ENCODE results near the gene PHRF1. TPM values are rescaled to one million over a fixed set of nuclear protein-coding genes. Genes with fewer than 3 reads are reported as not detected.

The PHRF1 gene
- total and polyA plus RNA-seq, 7 experiments from 2014 or later: 6.2 to 55.2 (median 47.5) TPM

DNA sequence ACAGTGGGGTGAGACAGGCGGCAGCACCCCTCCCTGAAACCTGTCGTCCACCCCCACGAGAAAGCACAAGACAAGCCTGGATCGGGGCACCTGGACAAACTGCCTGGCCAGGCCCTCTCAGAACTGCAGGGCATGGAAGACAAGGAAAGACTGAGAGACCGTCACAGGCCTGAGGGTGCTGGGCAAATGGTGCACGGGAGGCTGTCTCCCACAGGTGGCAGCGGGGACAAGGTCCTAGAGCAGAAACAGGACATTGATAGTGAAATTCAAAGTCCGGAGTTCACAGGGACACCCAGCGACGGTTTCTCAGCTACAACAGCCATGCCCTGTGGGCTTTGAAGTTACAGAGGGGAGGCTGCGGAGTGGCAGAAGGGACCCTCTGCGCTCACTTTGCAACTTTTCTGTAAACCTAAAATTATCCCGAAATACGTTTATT, 81.4 kb downstream of the PHRF1 start:
- no peaks in the 10 kb centered on the region for H3K4me1 ChIP-seq (ENCODE audit: control insufficient read depth in 2 of 2, insufficient read depth in 2 of 2, low read length in 2 of 2)
- H3K27ac ChIP-seq (ENCODE audit: low read depth, low read length): no peak overlapping the region
- ChIA-PET CTCF (no interaction called here), POLR2A (no interaction called here)
- H3K9me3 Mint-ChIP-seq: no peaks in the 10 kb centered on the region
- no peak overlapping the region for H3K4me3 ChIP-seq (ENCODE audit: low read length)
- DNase-seq: no peak
- no peak for ATAC-seq
- H3K4me3 Mint-ChIP-seq: no peak overlapping the region
- no peak overlapping the region for H3K27ac Mint-ChIP-seq
- intact Hi-C loops (cut with micrococcal nuclease): no loop called here
- no peaks in the 10 kb centered on the region for H3K27me3 ChIP-seq (ENCODE audit: control insufficient read depth in 2 of 2, insufficient read depth in 2 of 2, low read length in 2 of 2)
- H3K9me3 ChIP-seq (ENCODE audit: control insufficient read depth in 2 of 3, low read length in 3 of 3): no peaks in the 10 kb centered on the region
- peaks cover 0 to 19% (median 0%) of the 10 kb centered on the region in 5 donors for H3K36me3 Mint-ChIP-seq
- no peaks in the 10 kb centered on the region for H3K27me3 Mint-ChIP-seq
- peaks cover 0 to 4% (median 1%) of the 10 kb centered on the region in 7 donors for H3K4me1 Mint-ChIP-seq
- H3K36me3 ChIP-seq (ENCODE audit: control insufficient read depth in 2 of 3, insufficient read depth in 3 of 3, low read length in 3 of 3): peaks cover 0 to 54% (median 4%) of the 10 kb centered on the region in 3 experiments

DNA sequence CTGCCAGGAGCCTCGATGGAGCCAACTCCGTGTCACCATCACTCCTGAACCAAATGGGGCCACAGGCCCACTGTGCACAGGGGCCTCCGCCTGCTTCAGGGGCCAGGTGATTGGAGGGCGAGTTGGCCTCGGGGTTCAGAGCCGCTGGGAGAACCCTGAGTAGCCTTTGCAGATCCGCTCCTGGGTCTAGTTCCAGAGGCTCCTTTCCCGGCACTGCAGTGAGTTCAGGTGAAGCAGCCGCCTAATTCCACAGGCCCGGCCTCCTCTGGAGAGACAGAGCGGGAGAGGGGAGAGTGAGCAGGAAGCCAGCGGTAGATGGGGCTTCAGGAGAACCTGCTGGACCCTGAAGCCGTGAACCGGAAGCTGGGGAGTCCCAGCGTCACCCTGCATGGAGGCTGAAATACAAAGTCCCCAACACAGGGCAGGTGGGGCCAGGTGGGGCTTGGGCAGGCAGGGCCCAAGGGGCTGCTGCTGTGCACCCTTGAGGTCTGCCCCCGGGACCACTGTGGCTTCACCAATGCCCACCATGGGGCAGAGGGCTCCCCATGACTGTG, 83.3 kb downstream of the PHRF1 start:
- DNase-seq: no peak
- Histone ChIP-seq H3K9me3 (ENCODE audit: control insufficient read depth in 2 of 3, low read length in 3 of 3) (no peaks in the 10 kb centered on the region), H3K4me1 (ENCODE audit: control insufficient read depth in 2 of 2, insufficient read depth in 2 of 2, low read length in 2 of 2) (no peaks in the 10 kb centered on the region), H3K36me3 (ENCODE audit: control insufficient read depth in 2 of 3, insufficient read depth in 3 of 3, low read length in 3 of 3) (peaks cover 0 to 49% (median 0%) of the 10 kb centered on the region in 3 experiments), H3K27ac (ENCODE audit: low read depth, low read length) (no peak overlapping the region), H3K27me3 (ENCODE audit: control insufficient read depth in 2 of 2, insufficient read depth in 2 of 2, low read length in 2 of 2) (no peaks in the 10 kb centered on the region), H3K4me3 (ENCODE audit: low read length) (no peak overlapping the region)
- Mint-ChIP-seq H3K27me3 (no peaks in the 10 kb centered on the region), H3K36me3 (peaks cover 0 to 15% (median 0%) of the 10 kb centered on the region in 5 donors), H3K27ac (no peak overlapping the region), H3K4me3 (no peak overlapping the region), H3K4me1 (peaks cover 0 to 7% (median 0%) of the 10 kb centered on the region in 7 donors), H3K9me3 (no peaks in the 10 kb centered on the region)
- ATAC-seq: no peak
- CTCF ChIA-PET: no interaction called here
- intact Hi-C loops (cut with micrococcal nuclease): no loop called here
- POLR2A ChIA-PET: no interaction called here

DNA sequence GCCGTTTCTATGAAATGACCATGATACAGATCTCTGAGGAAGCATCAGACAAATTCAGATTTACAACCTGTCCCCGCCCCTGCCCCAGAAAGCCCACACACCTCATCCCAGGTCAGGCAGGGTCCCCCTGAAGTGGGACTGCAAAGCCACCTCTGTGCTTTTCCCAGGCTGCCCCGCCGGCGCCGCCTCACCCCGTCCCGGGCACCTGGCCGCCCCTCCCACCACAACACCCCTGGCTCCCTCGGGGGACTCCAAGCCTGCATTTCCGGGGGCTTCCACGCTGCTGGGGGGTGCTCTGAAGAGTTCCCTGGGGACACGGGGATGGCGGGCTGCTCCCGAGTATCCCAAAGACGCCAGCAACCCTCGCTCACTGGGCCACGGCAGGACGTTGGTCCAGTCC, 84.0 kb downstream of the PHRF1 start:
- intact Hi-C loops (cut with micrococcal nuclease): no loop called here
- Mint-ChIP-seq H3K9me3 (no peaks in the 10 kb centered on the region), H3K27me3 (no peaks in the 10 kb centered on the region), H3K36me3 (peaks cover 0 to 16% (median 0%) of the 10 kb centered on the region in 5 donors), H3K4me1 (peaks cover 0 to 7% (median 0%) of the 10 kb centered on the region in 7 donors), H3K27ac (no peak overlapping the region), H3K4me3 (no peak overlapping the region)
- no peak for ATAC-seq
- Histone ChIP-seq H3K4me3 (ENCODE audit: low read length) (no peak overlapping the region), H3K4me1 (ENCODE audit: control insufficient read depth in 2 of 2, insufficient read depth in 2 of 2, low read length in 2 of 2) (no peaks in the 10 kb centered on the region), H3K9me3 (ENCODE audit: control insufficient read depth in 2 of 3, low read length in 3 of 3) (no peaks in the 10 kb centered on the region), H3K27me3 (ENCODE audit: control insufficient read depth in 2 of 2, insufficient read depth in 2 of 2, low read length in 2 of 2) (no peaks in the 10 kb centered on the region), H3K36me3 (ENCODE audit: control insufficient read depth in 2 of 3, insufficient read depth in 3 of 3, low read length in 3 of 3) (peaks cover 0 to 46% (median 0%) of the 10 kb centered on the region in 3 experiments), H3K27ac (ENCODE audit: low read depth, low read length) (no peak overlapping the region)
- DNase-seq: no peak
- CTCF ChIA-PET: no interaction called here
- POLR2A ChIA-PET: no interaction called here

DNA sequence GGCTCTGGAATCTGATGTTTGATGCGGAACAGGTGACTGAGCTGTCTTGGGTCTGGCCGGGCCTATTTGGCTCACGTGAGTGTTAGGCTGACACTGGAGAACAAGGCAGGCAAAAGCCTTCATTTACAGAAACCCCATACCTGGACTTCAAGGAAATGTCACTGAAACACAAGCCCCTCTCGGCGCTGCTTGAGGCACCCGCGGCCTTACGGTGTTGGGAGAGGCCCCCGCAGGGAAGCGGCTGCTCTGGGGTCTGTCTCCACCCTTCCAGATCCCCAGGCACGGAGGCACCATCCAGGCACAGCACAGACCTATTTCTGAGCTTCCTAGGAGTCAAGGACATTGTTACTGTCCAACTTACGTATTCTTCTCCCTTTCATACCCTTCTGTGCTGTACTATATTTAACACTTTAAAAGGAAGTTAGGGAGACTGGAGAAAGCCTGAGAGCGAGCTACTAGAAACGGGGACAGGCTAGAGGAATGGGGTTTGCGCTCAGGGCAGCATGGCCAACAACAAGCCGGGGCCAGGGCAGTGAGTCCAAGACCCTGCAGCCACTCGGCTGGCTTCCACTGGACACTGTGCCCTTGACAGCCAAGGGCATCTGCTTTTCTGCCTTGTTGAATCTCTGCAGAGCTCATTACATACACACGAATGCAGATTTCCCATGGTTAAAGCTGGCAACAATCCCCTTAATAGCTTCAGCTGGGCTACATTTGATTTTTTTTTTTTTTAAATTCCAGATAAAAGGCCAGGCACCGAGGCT, 84.6 kb downstream of the PHRF1 start:
- Mint-ChIP-seq H3K9me3 (no peaks in the 10 kb centered on the region), H3K4me3 (no peak overlapping the region), H3K27ac (no peak overlapping the region), H3K36me3 (peaks cover 0 to 20% (median 0%) of the 10 kb centered on the region in 5 donors), H3K27me3 (no peaks in the 10 kb centered on the region), H3K4me1 (peaks cover 0 to 7% (median 0%) of the 10 kb centered on the region in 7 donors)
- Histone ChIP-seq H3K4me3 (ENCODE audit: low read length) (no peak overlapping the region), H3K36me3 (ENCODE audit: control insufficient read depth in 2 of 3, insufficient read depth in 3 of 3, low read length in 3 of 3) (peaks cover 0 to 45% (median 0%) of the 10 kb centered on the region in 3 experiments), H3K27me3 (ENCODE audit: control insufficient read depth in 2 of 2, insufficient read depth in 2 of 2, low read length in 2 of 2) (no peaks in the 10 kb centered on the region), H3K4me1 (ENCODE audit: control insufficient read depth in 2 of 2, insufficient read depth in 2 of 2, low read length in 2 of 2) (no peaks in the 10 kb centered on the region), H3K9me3 (ENCODE audit: control insufficient read depth in 2 of 3, low read length in 3 of 3) (no peaks in the 10 kb centered on the region), H3K27ac (ENCODE audit: low read depth, low read length) (no peak overlapping the region)
- intact Hi-C loops (cut with micrococcal nuclease): no loop called here
- no peak for ATAC-seq
- ChIA-PET POLR2A (no interaction called here), CTCF (interaction anchor here (0.6 to 1.9 kb wide), 3 partner anchors 53 to 70 kb away, joined by 3 to 10 read pairs (median 3); no protein-coding TSS in a partner anchor)
- DNase-seq: no peak

Small RNAs within 50 kb of the gene (microRNA-seq; reads per million reads assigned to microRNA genes)
- gene MIR210 (ENCODE audit: borderline microRNAs expressed): 63.2 reads per million, percentile 49 among the genes with 10 or more reads in this experiment

Other genes starting within 250 kb of the PHRF1 start
- gene B4GALNT4, start 207.0 kb upstream of the PHRF1 start, total RNA-seq: 10 to 100 TPM in 2 of 5 experiments, 1 to 10 TPM in 3; 1.2 to 11.8 (median 3.5) TPM
- gene B4GALNT4, start 207.0 kb upstream of the PHRF1 start, polyA plus RNA-seq: under 1 TPM in 1 of 2 donors, not detected in 1; 0.14 TPM
- not detected for gene PKP3, start 182.3 kb upstream of the PHRF1 start, total RNA-seq
- not detected for gene PKP3, start 182.3 kb upstream of the PHRF1 start, polyA plus RNA-seq
- 100 to 1,000 TPM; 210 to 497 (median 392) TPM for gene SIGIRR, start 161.5 kb upstream of the PHRF1 start, total RNA-seq
- gene SIGIRR, start 161.5 kb upstream of the PHRF1 start, polyA plus RNA-seq: 100 to 1,000 TPM; 223 to 305 TPM
- 100 to 1,000 TPM in 1 of 5 experiments, 10 to 100 TPM in 4; 85.2 to 107 (median 94.0) TPM for gene ANO9, start 134.5 kb upstream of the PHRF1 start, total RNA-seq
- 1 to 10 TPM; 9.0 to 9.7 TPM for gene ANO9, start 134.5 kb upstream of the PHRF1 start, polyA plus RNA-seq
- gene PTDSS2, start 126.2 kb upstream of the PHRF1 start, total RNA-seq: 10 to 100 TPM; 19.3 to 27.7 (median 23.4) TPM
- 1 to 10 TPM; 9.0 to 9.9 TPM for gene PTDSS2, start 126.2 kb upstream of the PHRF1 start, polyA plus RNA-seq
- 100 to 1,000 TPM in 4 of 5 experiments, 10 to 100 TPM in 1; 98.6 to 193 (median 109) TPM for gene RNH1, start 69.2 kb upstream of the PHRF1 start, total RNA-seq
- gene RNH1, start 69.2 kb upstream of the PHRF1 start, polyA plus RNA-seq: 100 to 1,000 TPM; 156 to 243 TPM
- gene HRAS, start 40.9 kb upstream of the PHRF1 start, total RNA-seq: 10 to 100 TPM; 22.3 to 52.0 (median 31.9) TPM
- 10 to 100 TPM; 12.6 to 19.5 TPM for gene HRAS, start 40.9 kb upstream of the PHRF1 start, polyA plus RNA-seq
- gene LRRC56, start 38.9 kb upstream of the PHRF1 start, total RNA-seq: 1 to 10 TPM; 2.3 to 5.1 (median 3.6) TPM
- gene LRRC56, start 38.9 kb upstream of the PHRF1 start, polyA plus RNA-seq: 1 to 10 TPM in 1 of 2 donors, under 1 TPM in 1; 0.35 to 1.0 TPM
- 10 to 100 TPM in 2 of 5 experiments, 1 to 10 TPM in 3; 2.8 to 14.7 (median 9.6) TPM for gene LMNTD2, start 15.7 kb upstream of the PHRF1 start, total RNA-seq
- 1 to 10 TPM; 2.3 to 3.6 TPM for gene LMNTD2, start 15.7 kb upstream of the PHRF1 start, polyA plus RNA-seq
- 10 to 100 TPM; 20.0 to 45.4 (median 35.5) TPM for gene RASSF7, start 15.5 kb upstream of the PHRF1 start, total RNA-seq
- 10 to 100 TPM; 26.7 to 43.6 TPM for gene RASSF7, start 15.5 kb upstream of the PHRF1 start, polyA plus RNA-seq
- gene IRF7, start 39.5 kb downstream of the PHRF1 start, total RNA-seq: 100 to 1,000 TPM in 1 of 5 experiments, 10 to 100 TPM in 4; 57.0 to 134 (median 64.6) TPM
- 10 to 100 TPM; 25.9 to 50.0 TPM for gene IRF7, start 39.5 kb downstream of the PHRF1 start, polyA plus RNA-seq
- gene CDHR5, start 48.5 kb downstream of the PHRF1 start, total RNA-seq: not detected
- gene CDHR5, start 48.5 kb downstream of the PHRF1 start, polyA plus RNA-seq: not detected
- not detected for gene SCT, start 50.7 kb downstream of the PHRF1 start, total RNA-seq
- not detected for gene SCT, start 50.7 kb downstream of the PHRF1 start, polyA plus RNA-seq
- 1 to 10 TPM in 2 of 5 experiments, under 1 TPM in 3; 0.27 to 1.9 (median 0.75) TPM for gene DRD4, start 60.8 kb downstream of the PHRF1 start, total RNA-seq
- gene DRD4, start 60.8 kb downstream of the PHRF1 start, polyA plus RNA-seq: not detected
- gene DEAF1, start 118.8 kb downstream of the PHRF1 start, total RNA-seq: 100 to 1,000 TPM in 1 of 5 experiments, 10 to 100 TPM in 4; 44.5 to 117 (median 54.2) TPM
- 10 to 100 TPM; 33.0 to 71.8 TPM for gene DEAF1, start 118.8 kb downstream of the PHRF1 start, polyA plus RNA-seq
- 10 to 100 TPM; 26.2 to 44.3 (median 40.4) TPM for gene TMEM80, start 119.3 kb downstream of the PHRF1 start, total RNA-seq
- gene TMEM80, start 119.3 kb downstream of the PHRF1 start, polyA plus RNA-seq: 10 to 100 TPM; 31.4 to 37.8 TPM
- 10 to 100 TPM in 3 of 5 experiments, 1 to 10 TPM in 2; 7.2 to 16.6 (median 10.9) TPM for gene EPS8L2, start 129.8 kb downstream of the PHRF1 start, total RNA-seq
- 1 to 10 TPM; 4.5 to 4.6 TPM for gene EPS8L2, start 129.8 kb downstream of the PHRF1 start, polyA plus RNA-seq
- 100 to 1,000 TPM in 2 of 5 experiments, 10 to 100 TPM in 3; 61.4 to 272 (median 90.3) TPM for gene TALDO1, start 171.0 kb downstream of the PHRF1 start, total RNA-seq
- gene TALDO1, start 171.0 kb downstream of the PHRF1 start, polyA plus RNA-seq: 100 to 1,000 TPM; 179 to 214 TPM
- gene GATD1, start 201.0 kb downstream of the PHRF1 start, total RNA-seq: 10 to 100 TPM; 37.8 to 59.2 (median 52.9) TPM
- 10 to 100 TPM in 1 of 2 donors, 1 to 10 TPM in 1; 8.1 to 17.8 TPM for gene GATD1, start 201.0 kb downstream of the PHRF1 start, polyA plus RNA-seq
- 1 to 10 TPM in 1 of 5 experiments, not detected in 4; 2.3 TPM for gene CEND1, start 213.6 kb downstream of the PHRF1 start, total RNA-seq
- gene CEND1, start 213.6 kb downstream of the PHRF1 start, polyA plus RNA-seq: not detected
- 10 to 100 TPM; 17.4 to 58.4 (median 21.3) TPM for gene SLC25A22, start 221.8 kb downstream of the PHRF1 start, total RNA-seq
- 10 to 100 TPM in 1 of 2 donors, 1 to 10 TPM in 1; 6.4 to 11.1 TPM for gene SLC25A22, start 221.8 kb downstream of the PHRF1 start, polyA plus RNA-seq
- 10 to 100 TPM; 30.0 to 38.7 (median 34.1) TPM for gene PIDD1, start 228.8 kb downstream of the PHRF1 start, total RNA-seq
- gene PIDD1, start 228.8 kb downstream of the PHRF1 start, polyA plus RNA-seq: 1 to 10 TPM; 4.7 to 8.3 TPM
- 1,000 to 10,000 TPM; 2,266 to 5,944 (median 5,497) TPM for gene RPLP2, start 233.5 kb downstream of the PHRF1 start, total RNA-seq
- 1,000 to 10,000 TPM; 3,734 to 4,844 TPM for gene RPLP2, start 233.5 kb downstream of the PHRF1 start, polyA plus RNA-seq
- gene PNPLA2, start 242.4 kb downstream of the PHRF1 start, total RNA-seq: 100 to 1,000 TPM in 4 of 5 experiments, 10 to 100 TPM in 1; 60.1 to 237 (median 205) TPM
- 10 to 100 TPM; 26.0 to 40.4 TPM for gene PNPLA2, start 242.4 kb downstream of the PHRF1 start, polyA plus RNA-seq